HL-60/S4 (cell line): ENCODE data around the gene F2.

ENCODE experiments used
- in situ Hi-C: fragments of 300-500 bp; cut with MboI; formaldehyde crosslinking; loops from 2 replicates; pipeline ENCODE4 v1.14.3; 2022; ENCODE audit warnings: low sequenced_read_pairs

F2 gene

DNA sequence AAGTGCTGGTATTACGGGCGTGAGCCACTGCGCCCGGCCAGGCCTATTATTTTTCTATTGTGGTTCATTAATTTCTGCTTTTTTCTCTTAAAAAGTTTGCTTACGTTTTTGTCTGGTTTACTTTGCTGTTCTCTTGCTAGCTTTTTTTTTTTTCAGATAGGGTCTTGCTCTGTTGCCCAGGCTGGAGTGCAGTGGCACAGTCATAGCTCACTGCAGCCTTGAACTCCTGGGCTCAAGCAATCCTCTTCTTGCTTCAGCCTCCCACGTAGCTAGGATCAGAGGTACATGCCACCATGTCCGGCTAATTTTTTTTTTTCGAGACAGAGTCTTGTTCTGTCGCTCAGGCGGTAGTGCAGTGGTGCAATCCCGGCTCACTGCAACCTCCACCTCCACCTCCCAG lies 18.7 kb downstream of the F2 start:
- in situ Hi-C loops: no loop called here

- in situ Hi-C loops: no loop called here
Measured at GRCh38 chr11:46738887-46739286, 19.9 kb downstream of the F2 start.

- in situ Hi-C loops: no loop called here
Measured at GRCh38 chr11:46741600-46742484, 22.8 kb downstream of the F2 start.

DNA sequence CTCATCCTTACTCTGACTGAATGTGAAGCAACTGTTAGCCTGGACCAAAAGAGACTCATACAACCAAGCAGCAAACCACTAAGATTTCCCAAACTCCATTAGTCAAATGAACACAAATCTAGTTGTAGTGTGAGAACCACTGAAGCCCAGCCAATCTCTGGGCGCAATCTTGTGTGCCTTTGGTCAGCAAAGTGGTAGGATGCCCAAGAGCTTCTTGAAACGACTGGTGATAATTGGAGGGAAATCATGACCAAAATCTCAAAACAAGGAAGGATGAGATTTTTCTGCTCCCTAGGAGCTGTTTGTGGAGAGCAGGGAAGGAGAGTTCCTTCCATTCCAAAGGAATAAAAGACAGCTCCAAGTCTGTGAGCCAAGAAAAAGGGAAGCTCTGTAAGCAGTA lies 24.0 kb downstream of the F2 start:
- in situ Hi-C loops: no loop called here

DNA sequence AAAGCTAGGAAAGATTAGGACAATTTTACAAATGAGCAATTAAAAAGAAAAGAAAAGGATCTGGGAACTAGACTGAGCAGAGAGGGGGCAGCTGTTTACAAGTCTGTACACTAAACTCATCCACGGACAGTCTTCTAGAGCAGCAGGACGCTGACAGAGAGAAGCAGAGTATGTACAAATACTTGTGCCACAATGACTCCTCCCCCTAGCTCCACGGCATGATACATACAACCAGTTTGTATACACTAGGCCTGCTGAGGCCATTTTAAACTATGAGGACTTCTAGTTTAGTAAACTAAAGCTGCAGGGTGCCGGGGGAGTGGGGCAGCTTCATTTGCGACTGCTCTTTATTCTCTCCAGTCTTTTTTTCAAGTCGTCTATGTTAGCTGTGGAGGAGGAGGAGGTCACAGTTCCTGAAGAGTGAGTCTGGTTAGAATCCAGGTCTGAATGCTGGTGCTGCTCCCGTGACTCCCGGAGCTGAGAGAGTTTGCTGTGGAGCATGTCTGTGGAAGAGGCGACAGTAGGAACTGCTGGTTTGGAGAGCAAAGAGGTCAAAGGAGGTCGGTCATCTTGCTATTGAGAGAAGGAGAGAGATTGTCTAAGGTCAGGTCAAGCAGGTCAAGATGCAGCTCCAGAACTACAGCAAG lies 24.8 kb downstream of the F2 start:
- in situ Hi-C loops: no loop called here

DNA sequence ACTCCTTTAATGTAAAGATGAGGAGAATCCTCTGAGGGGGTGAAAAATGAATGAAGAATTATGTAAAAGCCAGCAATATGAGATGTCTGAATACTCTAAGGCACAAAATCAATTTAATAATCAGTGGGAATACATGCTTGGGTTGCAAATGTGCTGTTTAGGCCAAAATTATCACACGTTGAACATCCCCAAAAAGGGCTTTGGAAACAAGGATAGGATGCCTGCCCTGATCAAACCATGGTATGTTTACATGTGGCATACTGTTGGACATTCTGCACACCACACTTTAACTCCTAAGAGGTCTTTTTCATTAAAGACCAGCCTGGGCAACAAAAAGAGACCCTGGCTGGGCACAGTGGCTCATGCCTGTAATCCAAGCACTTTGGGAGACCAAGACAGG lies 26.3 kb downstream of the F2 start:
- in situ Hi-C loops: no loop called here

DNA sequence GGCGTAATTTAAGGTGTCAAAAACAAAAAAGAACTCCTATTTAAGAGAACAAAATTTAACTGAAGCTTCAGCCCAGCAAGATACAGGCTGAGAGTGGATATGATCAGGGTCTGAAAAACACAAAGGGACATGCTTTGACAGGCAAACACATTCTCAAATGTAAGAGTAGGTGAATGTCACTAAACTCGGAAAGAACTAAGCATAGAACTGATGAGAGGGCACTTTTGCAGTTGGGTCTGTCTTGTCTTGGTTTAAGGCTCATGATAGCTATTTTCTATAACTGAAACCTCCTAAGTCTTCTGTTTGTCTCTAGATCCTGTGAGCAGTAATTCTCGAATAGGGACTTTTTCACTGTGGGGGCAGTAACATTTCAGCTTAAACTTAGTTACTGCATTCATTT lies 27.0 kb downstream of the F2 start:
- in situ Hi-C loops: no loop called here

DNA sequence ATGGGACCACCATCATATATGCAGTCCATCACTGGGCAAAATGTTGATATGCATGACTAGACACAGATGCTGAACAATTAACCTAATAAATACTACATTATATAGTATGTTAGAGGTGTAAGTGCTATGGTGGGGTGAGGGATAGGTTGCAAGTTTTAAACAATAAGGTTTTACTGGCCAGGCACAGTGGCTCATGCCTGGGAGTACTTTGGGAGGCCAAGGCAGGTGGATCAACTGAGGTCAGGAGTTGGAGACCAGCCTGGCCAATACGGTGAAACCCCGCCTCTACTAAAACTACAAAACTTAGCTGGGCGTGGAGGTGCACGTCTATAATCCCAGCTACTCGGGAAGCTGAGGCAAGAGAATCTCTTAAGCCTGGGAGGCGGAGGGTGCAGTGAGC lies 28.1 kb downstream of the F2 start:
- in situ Hi-C loops: no loop called here

DNA sequence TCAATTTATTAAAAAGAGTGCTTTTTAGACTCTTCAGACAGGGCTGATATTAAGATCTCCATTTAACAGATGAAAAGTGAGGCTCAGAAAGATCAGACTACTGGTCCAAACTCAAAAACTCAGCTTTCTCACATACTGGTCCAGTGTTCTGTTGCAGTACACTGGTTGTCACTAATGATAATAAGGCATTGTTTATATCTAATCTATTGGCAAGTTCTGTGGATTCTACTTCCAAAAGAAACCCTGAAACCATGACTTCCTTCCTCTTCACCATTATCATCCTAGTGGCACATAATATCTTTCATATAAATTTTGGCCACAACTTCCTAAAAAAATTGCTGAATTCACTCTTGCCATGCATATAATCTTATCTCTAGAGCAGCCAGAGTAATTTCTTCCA lies 36.9 kb downstream of the F2 start:
- in situ Hi-C loops: loop anchor here (25.0 kb wide), 1 partner anchor 981 kb away; no protein-coding TSS in a partner anchor

GRCh38 chr11:46759196-46759595 lies 40.2 kb downstream of the F2 start:
- in situ Hi-C loops: loop anchor here (25.0 kb wide), 1 partner anchor 978 kb away; no protein-coding TSS in a partner anchor

DNA sequence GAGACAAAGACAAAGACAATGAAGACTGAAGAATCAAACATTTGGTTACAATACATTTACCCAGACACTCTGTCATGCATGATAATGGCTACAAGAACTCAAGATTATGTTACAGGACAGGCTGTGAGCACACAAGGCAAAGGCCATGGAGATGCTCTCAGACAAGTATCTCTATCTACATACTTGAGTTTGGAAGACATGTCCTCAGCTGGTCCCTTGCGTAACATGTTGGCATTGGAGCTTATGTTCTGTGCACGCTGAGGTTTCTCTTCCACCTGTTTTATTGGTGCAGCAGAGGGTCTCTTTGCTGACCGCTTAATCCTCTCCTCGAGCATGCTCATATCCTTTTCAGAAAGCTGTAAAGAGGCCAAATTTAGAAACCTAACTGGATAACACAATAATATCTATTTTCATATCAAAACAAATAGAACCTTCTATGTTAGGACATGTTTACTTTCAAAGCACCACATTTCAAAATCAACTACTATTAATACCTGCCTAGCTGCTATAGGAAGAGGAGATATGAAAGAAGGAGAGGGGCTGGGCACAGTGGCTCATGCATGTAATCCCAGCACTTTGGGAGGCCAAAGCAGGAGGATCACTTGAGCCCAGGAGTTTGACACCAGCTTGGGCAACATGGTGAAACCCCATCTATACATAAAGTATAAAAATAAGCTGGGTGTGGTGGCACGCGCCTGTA lies 41.6 kb downstream of the F2 start:
- in situ Hi-C loops: loop anchor here (25.0 kb wide), 1 partner anchor 977 kb away; no protein-coding TSS in a partner anchor

GRCh38 chr11:46761807-46762206 lies 42.8 kb downstream of the F2 start:
- in situ Hi-C loops: loop anchor here (25.0 kb wide), 1 partner anchor 975 kb away; no protein-coding TSS in a partner anchor

DNA sequence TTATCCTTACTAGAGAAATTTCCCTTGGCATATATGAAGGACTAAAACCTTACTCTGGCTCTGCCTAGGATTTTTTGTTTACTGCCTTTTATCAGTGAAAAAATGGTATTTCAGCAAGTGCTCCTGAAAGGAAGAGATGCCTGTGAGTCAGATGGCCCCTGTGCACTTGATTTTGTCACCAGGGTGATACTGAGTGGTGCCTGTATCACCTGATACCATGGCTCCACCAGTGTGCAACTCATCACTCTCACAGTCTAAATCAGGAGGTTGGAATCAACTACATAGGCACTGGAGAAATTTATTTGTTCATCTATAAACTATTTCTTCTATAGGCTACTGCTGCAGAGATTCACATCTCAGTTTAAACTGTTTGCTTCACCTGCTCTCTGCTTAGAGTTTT lies 43.2 kb downstream of the F2 start:
- in situ Hi-C loops: loop anchor here (25.0 kb wide), 1 partner anchor 975 kb away; no protein-coding TSS in a partner anchor

- in situ Hi-C loops: loop anchor here (25.0 kb wide), 1 partner anchor 971 kb away; no protein-coding TSS in a partner anchor
Measured at GRCh38 chr11:46766656-46767055, 47.6 kb downstream of the F2 start.

DNA sequence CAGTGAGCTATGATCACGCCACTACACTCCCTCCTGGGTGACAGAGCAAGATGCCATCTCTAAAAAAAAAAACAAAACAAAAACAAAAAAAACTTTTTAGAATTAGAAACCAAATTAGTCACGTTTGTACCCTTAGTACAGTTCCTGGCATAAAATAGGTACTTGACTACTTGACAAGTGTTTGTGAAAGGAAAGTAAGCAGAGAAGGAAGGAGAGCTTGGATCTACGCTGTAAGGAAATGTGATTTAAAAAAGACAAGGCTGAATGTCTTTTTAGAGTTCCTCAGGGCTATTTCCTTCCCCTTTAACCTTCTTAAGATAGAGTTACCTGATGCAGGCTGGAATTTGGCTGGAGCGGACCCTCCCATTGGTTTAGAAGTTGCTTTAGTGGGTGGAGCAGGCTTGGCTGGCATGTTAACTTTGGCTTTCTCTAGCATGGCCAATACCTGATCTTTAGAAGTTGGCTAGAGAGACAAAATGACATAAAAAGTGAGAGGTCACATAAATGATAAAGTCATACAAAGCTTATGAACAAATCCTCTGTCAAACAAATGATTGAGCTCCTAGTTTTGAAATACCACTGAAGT lies 50.7 kb downstream of the F2 start:
- in situ Hi-C loops: loop anchor here (25.0 kb wide), 1 partner anchor 968 kb away; no protein-coding TSS in a partner anchor

GRCh38 chr11:46776878-46777277 lies 57.9 kb downstream of the F2 start:
- in situ Hi-C loops: no loop called here

DNA sequence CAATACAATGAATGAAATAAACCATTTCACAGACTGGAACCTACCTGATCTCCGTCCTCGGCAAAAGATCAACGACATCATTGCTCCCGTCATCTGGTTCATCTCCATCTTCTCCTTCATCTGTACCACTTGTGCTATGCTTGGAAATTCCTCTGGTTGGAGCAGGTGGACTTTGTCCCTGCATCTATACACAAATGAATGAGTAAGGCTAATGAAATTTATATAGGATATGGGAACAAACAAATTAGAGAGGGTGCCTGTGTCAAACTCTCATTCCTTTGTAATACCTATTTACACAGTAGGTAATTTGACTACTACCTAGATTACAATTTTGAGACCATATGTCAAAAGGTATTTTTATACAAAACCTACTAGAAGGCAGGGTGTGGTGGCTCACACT lies 59.4 kb downstream of the F2 start:
- in situ Hi-C loops: no loop called here
